Heart left ventricle (tissue), 16 donors: Measurements from ENCODE around the gene FOXP2. TPM values are rescaled to one million over a fixed set of nuclear protein-coding genes. Genes with fewer than 3 reads are reported as not detected.

ENCODE experiments used
- ATAC-seq, 4 donors: fragments of 200-7000 bp; cut with Tn5 transposase; one replicate each; pipeline ENCODE4 v1.9.1; 2020 to 2022; ENCODE audit warnings: moderate library complexity in 4 of 4, mild to moderate bottlenecking in 3 of 4, moderate number of reproducible peaks in 1 of 4
- DNase-seq, 5 donors: peaks; one replicate each; pipeline ENCODE4 v3.0.0-alpha.2; 2020
- H3K27ac ChIP-seq, 12 donors: fragments of 200-600 bp; sonication (generic) in 4 of 12; one replicate each; pipeline versions ENCODE4 v1.5.0 to v1.8.0; 2016 to 2022; ENCODE audit warnings: mild to moderate bottlenecking in 2 of 12
- H3K27me3 ChIP-seq, 9 donors: fragments of 200-600 bp; sonication (generic) in 2 of 9; one replicate each; pipeline versions ENCODE4 v1.5.1 to v1.8.0; 2016 to 2022; ENCODE audit warnings: mild to moderate bottlenecking in 3 of 9
- H3K36me3 ChIP-seq, 9 donors: fragments of 200-600 bp; sonication (generic) in 2 of 9; one replicate each; pipeline versions ENCODE4 v1.5.0 to v1.8.0; 2018 to 2022; ENCODE audit warnings: mild to moderate bottlenecking in 2 of 9
- H3K4me1 ChIP-seq, 12 donors: fragments of 200-600 bp; sonication (generic) in 4 of 12; one replicate each; pipeline versions ENCODE4 v1.5.0 to v1.8.0; 2016 to 2022; ENCODE audit warnings: mild to moderate bottlenecking in 3 of 12
- H3K4me3 ChIP-seq, 12 donors: fragments of 200-600 bp; sonication (generic) in 4 of 12; one replicate each; pipeline versions ENCODE4 v1.5.0 to v1.8.0; 2017 to 2022; ENCODE audit warnings: mild to moderate bottlenecking in 9 of 12, moderate library complexity in 4 of 12
- H3K9me3 ChIP-seq, 12 donors: fragments of 200-600 bp; sonication (generic) in 4 of 12; one replicate each; pipeline versions ENCODE4 v1.5.0 to v1.8.0; 2016 to 2022; ENCODE audit warnings: mild to moderate bottlenecking in 1 of 12
- POLR2A ChIP-seq, 2 donors: fragments of 450-650 bp; IDR thresholded peaks; one replicate each; pipeline ENCODE4 v1.6.1; 2017; ENCODE audit warnings: antibody characterized with exemption in 2 of 2, mild to moderate bottlenecking in 2 of 2, moderate library complexity in 2 of 2
- WGBS, 4 donors: extraction: QIAGEN DNeasy Blood & Tissue Kit in 2 of 4; methylation state at CpG; one replicate each; pipeline versions ENCODE4 v1.1.5 to v1.1.7; 2013 to 2018; 5-methylcytosine and 5-hydroxymethylcytosine counted together
- intact Hi-C, 10 donors: fragments of 100-400 bp; cut with DNase I; formaldehyde crosslinking; loops; one replicate each; pipeline versions ENCODE4 v1.11.1 to v1.14.2; 2022
- polyA plus RNA-seq, 2 donors: library from polyadenylated mRNA; stranded (reverse); fragments of 200-250 nt; gene quantifications; one replicate each; pipeline ENCODE4 v1.2.3, GENCODE V29; 2013
- total RNA-seq, 9 donors: library from RNA; depleted of rRNA in 2 of 9; stranded (reverse); fragments of >200 nt in 2 of 9; fragmentation: NEBNext Ultra II Directional in 3 of 9; extraction: Animal tissue kit (Norgen Biotek cat#: 25700) in 3 of 9; gene quantifications; one replicate each; pipeline versions ENCODE4 v1.1.0 to v1.2.4, GENCODE V29; 2016 to 2023
- TF ChIP-seq, protein P1 (sequence below), 12 donors: fragments of 200-600 bp; sonication (generic) in 4 of 12; IDR thresholded peaks; one replicate each; pipeline versions ENCODE4 v1.5.0 to v1.8.0; 2018 to 2022; ENCODE audit warnings: antibody characterized with exemption in 12 of 12, mild to moderate bottlenecking in 5 of 12
- donor health status: ischemic (EF 13 %, LVEDD 7.1; RV severe dilation, severe dysfunction).
- donor health status: healthy with polysubstance abuse.
- donor health status: DM: no; HTN: yes; CAD: no.
- donor health status: DM: no; HTN: no; CAD: no.
- donor health status: ischemic (EF 25% LVEDD 6.9; RV normal size, moderate dysfunction).
- donor health status: ischemic (EF 25% LVEDD 5.7; RV mildly dilated, moderate dysfunction).
- donor health status: healthy.
- donor health status: DM: yes; HTN: yes; CAD: no.
- donor health status: ischemic (EF 35%, LVEDD 5.7; RV mildly dilated, moderate dysfunction).
- donor health status: nonischemic (EF 11% LVEDD 7.7; RV severe dilation, severe dysfunction).
- donor health status: DM: yes; HTN: yes; CAD: no.
- donor health status: PGD.
- donor health status: ischemic (EF 29% LVEDD 5.4; RV normal size, mild dysfunction).
- donor health status: nonischemic (EF 23%, LVEDD 6.1; RV moderate dilation, normal function).

FOXP2 gene
- total and polyA plus RNA-seq, 11 donors: 0.25 to 3.7 (median 1.9) TPM

- H3K36me3 ChIP-seq: no peaks in the 10 kb centered on the region
- no peak overlapping the region for H3K4me3 ChIP-seq
- peaks cover 0 to 12% (median 0%) of the 10 kb centered on the region in 12 donors for H3K4me1 ChIP-seq
- ATAC-seq: no peak
- no peaks in the 10 kb centered on the region for H3K9me3 ChIP-seq
- H3K27me3 ChIP-seq: no peaks in the 10 kb centered on the region
- no peak overlapping the region for H3K27ac ChIP-seq
- 73 to 85% (median 80%) methylated on average over 1 of the region's 1 CpG for WGBS, 4 donors
- DNase-seq: no peak
- no peak for TF ChIP-seq POLR2A (IDR thresholded peaks at IDR 0.05)
- TF ChIP-seq, protein P1, sequence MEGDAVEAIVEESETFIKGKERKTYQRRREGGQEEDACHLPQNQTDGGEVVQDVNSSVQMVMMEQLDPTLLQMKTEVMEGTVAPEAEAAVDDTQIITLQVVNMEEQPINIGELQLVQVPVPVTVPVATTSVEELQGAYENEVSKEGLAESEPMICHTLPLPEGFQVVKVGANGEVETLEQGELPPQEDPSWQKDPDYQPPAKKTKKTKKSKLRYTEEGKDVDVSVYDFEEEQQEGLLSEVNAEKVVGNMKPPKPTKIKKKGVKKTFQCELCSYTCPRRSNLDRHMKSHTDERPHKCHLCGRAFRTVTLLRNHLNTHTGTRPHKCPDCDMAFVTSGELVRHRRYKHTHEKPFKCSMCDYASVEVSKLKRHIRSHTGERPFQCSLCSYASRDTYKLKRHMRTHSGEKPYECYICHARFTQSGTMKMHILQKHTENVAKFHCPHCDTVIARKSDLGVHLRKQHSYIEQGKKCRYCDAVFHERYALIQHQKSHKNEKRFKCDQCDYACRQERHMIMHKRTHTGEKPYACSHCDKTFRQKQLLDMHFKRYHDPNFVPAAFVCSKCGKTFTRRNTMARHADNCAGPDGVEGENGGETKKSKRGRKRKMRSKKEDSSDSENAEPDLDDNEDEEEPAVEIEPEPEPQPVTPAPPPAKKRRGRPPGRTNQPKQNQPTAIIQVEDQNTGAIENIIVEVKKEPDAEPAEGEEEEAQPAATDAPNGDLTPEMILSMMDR (IDR thresholded peaks at IDR 0.05): peak in 5 of 12 donors; percentile 18 to 38 (median 23)
- intact Hi-C loops: loop anchor here in 3 of 10 donors (10.0 kb wide), 3 partner anchors 579 to 639 kb away; no protein-coding TSS in a partner anchor
Observed at GRCh38 chr7:114663502-114663901, 248.9 kb downstream of the FOXP2 start.

DNA sequence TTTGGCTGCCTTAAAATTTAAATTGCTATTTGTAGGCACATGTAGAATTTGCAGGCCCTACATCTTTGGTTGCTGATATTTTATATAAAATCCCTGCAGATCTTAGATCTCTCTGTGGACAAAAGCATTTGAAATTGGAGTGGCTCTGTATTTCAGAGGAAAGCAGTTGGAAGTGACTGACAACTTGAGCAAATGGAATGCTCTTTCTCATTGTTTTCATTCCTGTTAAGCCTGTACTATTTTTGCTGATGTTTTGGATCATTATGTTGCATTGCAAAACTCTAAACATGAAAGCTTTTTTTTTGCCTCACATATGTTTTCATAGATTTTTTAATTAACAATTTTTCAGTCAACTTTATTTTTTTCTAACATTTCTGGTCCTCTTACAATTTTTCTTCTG lies 256.1 kb downstream of the FOXP2 start:
- Histone ChIP-seq H3K27ac (no peak overlapping the region), H3K4me1 (no peaks in the 10 kb centered on the region), H3K9me3 (no peaks in the 10 kb centered on the region), H3K4me3 (no peak overlapping the region), H3K27me3 (no peaks in the 10 kb centered on the region), H3K36me3 (no peaks in the 10 kb centered on the region)
- no peak for DNase-seq
- no peak for ATAC-seq
- intact Hi-C loops: no loop called here
- no peak for TF ChIP-seq POLR2A (IDR thresholded peaks at IDR 0.05)
- TF ChIP-seq, protein P1 (IDR thresholded peaks at IDR 0.05): no peak

DNA sequence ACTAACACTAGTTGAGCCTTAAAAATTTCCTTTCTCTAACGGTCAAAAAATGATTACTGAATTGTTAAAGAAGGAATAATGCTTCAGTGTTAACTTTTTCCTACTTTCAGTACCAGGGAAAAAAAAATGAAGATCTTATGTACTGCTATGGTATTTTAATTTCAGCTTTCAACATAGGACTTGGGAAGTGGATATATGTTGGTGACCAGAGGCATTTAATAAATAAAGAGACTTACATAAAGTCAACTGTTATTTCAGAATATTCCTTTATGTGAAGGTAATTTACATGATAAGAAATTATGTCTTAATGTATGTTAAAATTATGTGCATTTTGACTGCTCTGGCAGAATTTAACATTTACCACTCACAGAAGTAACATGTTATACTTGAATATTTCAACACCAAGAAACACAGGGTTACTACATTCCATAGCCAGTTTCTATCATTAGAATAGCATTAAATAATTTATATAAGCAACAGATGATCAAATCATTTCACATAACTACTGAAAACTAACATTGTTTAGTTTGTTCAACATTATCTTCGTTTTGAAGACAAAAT lies 257.0 kb downstream of the FOXP2 start:
- H3K4me1 ChIP-seq: no peaks in the 10 kb centered on the region
- no peak overlapping the region for H3K27ac ChIP-seq
- no peak for ATAC-seq
- no peaks in the 10 kb centered on the region for H3K36me3 ChIP-seq
- 77 to 78% (median 78%) methylated on average over 2 of the region's 2 CpGs for WGBS, 4 donors
- TF ChIP-seq, protein P1 (IDR thresholded peaks at IDR 0.05): no peak
- TF ChIP-seq POLR2A (IDR thresholded peaks at IDR 0.05): no peak
- no peak for DNase-seq
- H3K4me3 ChIP-seq: no peak overlapping the region
- intact Hi-C loops: no loop called here
- H3K9me3 ChIP-seq: no peaks in the 10 kb centered on the region
- H3K27me3 ChIP-seq: no peaks in the 10 kb centered on the region

GRCh38 chr7:114678116-114678515 lies 263.5 kb downstream of the FOXP2 start:
- H3K4me1 ChIP-seq: no peaks in the 10 kb centered on the region
- ATAC-seq: no peak
- WGBS, 4 donors: 81 to 93% (median 89%) methylated on average over 2 of the region's 2 CpGs

More at GRCh38 chr7:114678116-114678515, 263.5 kb downstream of the FOXP2 start:
- H3K27me3 ChIP-seq: no peaks in the 10 kb centered on the region
- no peak for DNase-seq
- intact Hi-C loops: no loop called here
- TF ChIP-seq, protein P1 (IDR thresholded peaks at IDR 0.05): no peak
- H3K9me3 ChIP-seq: no peaks in the 10 kb centered on the region
- no peak overlapping the region for H3K4me3 ChIP-seq
- H3K27ac ChIP-seq: no peak overlapping the region
- no peaks in the 10 kb centered on the region for H3K36me3 ChIP-seq
